HCT116 (cell line): ENCODE results near the gene CACNA2D2. TPM values are rescaled to one million over a fixed set of nuclear protein-coding genes. Genes with fewer than 3 reads are reported as not detected.

Source experiments
- ATAC-seq: fragments of 200-7000 bp; cut with Tn5 transposase; 2 replicates; pipeline ENCODE4 v1.9.1; 2020; ENCODE audit warnings: mild to moderate bottlenecking, moderate library complexity
- BruUV-seq: library from RNA; stranded (reverse); fragments of 400-500 nt; replicated peaks from 2 replicates; lab custom pipeline; 2021; lab: Mats Ljungman, UMichigan
- CTCF ChIA-PET: fragments of 300-600 bp; sonication (Branson Sonifier 250); formaldehyde crosslinking; loops from one replicate; lab custom pipeline; 2021; ENCODE audit warnings: antibody characterized with exemption; lab: Charles Lee
- POLR2A ChIA-PET: fragments of 300-600, 350-600 bp; sonication (Branson Sonifier 250); formaldehyde crosslinking; loops from one replicate; lab custom pipeline; 2021; ENCODE audit warnings: antibody characterized with exemption; lab: Charles Lee
- RAD21 ChIA-PET, 2 experiments: fragments of 300-600 bp; sonication (Branson Sonifier 250); formaldehyde crosslinking; loops; one replicate each; lab custom pipeline; 2023; ENCODE audit warnings: low total read pairs in 2 of 2; ENCODE audit not compliant: uncharacterized antibody in 2 of 2, unreplicated experiment in 2 of 2, low non-redundant PET in 1 of 2; lab: Charles Lee
- DNase-seq: peaks from one replicate; pipeline ENCODE4 v3.0.0-alpha.2; 2010; ENCODE audit warnings: low read depth, low spot score
- H2AFZ ChIP-seq: fragments of 200-600 bp; shearing (Covaris generic), sonication (generic); 2 replicates; pipeline ENCODE4 v1.6.1; 2017; ENCODE audit warnings: low read depth, mixed run types, mixed read lengths, antibody characterized with exemption, low read length; ENCODE audit not compliant: poor library complexity, severe bottlenecking
- H3K27ac ChIP-seq: 2 replicates; pipeline ENCODE4 v1.5.1; 2012; ENCODE audit warnings: low read depth, low read length
- H3K27me3 ChIP-seq: fragments of 200-600 bp; sonication (generic); 2 replicates; pipeline ENCODE4 v1.6.1; 2016; ENCODE audit warnings: mixed run types, low read length, mixed read lengths; ENCODE audit not compliant: insufficient read depth
- H3K36me3 ChIP-seq, 2 experiments: fragments of 200-500 bp in 1 of 2; fragments of 200-600 bp in 1 of 2; sonication (Bioruptor generic) in 1 of 2; sonication (generic) in 1 of 2; 2 replicates each; pipeline versions ENCODE4 v1.5.1 to v1.6.1; 2014 to 2016; ENCODE audit warnings: low read length in 2 of 2, inconsistent platforms in 1 of 2, mixed read lengths in 1 of 2, mixed run types in 1 of 2; ENCODE audit not compliant: insufficient read depth in 2 of 2, control insufficient read depth in 1 of 2
- H3K4me1 ChIP-seq, 2 experiments: fragments of 200-600 bp in 1 of 2; sonication (generic) in 1 of 2; 2 replicates each; pipeline versions ENCODE4 v1.5.1 to v1.6.1; 2012 to 2017; ENCODE audit warnings: low read length in 2 of 2, inconsistent platforms in 1 of 2, mild to moderate bottlenecking in 1 of 2, mixed read lengths in 1 of 2, mixed run types in 1 of 2, moderate library complexity in 1 of 2; ENCODE audit not compliant: insufficient read depth in 2 of 2, control insufficient read depth in 1 of 2
- H3K4me2 ChIP-seq: fragments of 200-600 bp; sonication (generic); 2 replicates; pipeline ENCODE4 v1.6.1; 2017; ENCODE audit warnings: mixed run types, low read length, mixed read lengths
- H3K4me3 ChIP-seq, 2 experiments: fragments of 200-600 bp in 1 of 2; sonication (generic) in 1 of 2; replicated peaks in 1 of 2; 2 replicates each; pipeline ENCODE4 v1.5.1; 2011 to 2016; ENCODE audit warnings: low read length in 2 of 2, control low read depth in 1 of 2, low read depth in 1 of 2, mild to moderate bottlenecking in 1 of 2, mixed read lengths in 1 of 2, mixed run types in 1 of 2
- H3K79me2 ChIP-seq: fragments of 200-600 bp; sonication (generic); 2 replicates; pipeline ENCODE4 v1.6.1; 2017; ENCODE audit warnings: mild to moderate bottlenecking, mixed run types, low read length, moderate library complexity, mixed read lengths; ENCODE audit not compliant: insufficient read depth
- H3K9ac ChIP-seq: fragments of 200-600 bp; sonication (generic); 2 replicates; pipeline ENCODE4 v1.6.1; 2016; ENCODE audit warnings: low read length, mixed read lengths
- H3K9me2 ChIP-seq: fragments of 200-600 bp; sonication (generic), shearing (Covaris generic); 2 replicates; pipeline ENCODE4 v1.6.1; 2017; ENCODE audit warnings: mixed run types, mild to moderate bottlenecking, moderate library complexity; ENCODE audit not compliant: insufficient read depth
- H3K9me3 ChIP-seq, 2 experiments: fragments of 200-500 bp in 1 of 2; fragments of 200-600 bp in 1 of 2; sonication (Bioruptor generic) in 1 of 2; sonication (generic) in 1 of 2; 2 replicates each; pipeline ENCODE4 v1.6.1; 2014 to 2017; ENCODE audit warnings: low read length in 2 of 2, mixed read lengths in 2 of 2, inconsistent platforms in 1 of 2, low read depth in 1 of 2, mild to moderate bottlenecking in 1 of 2, mixed run types in 1 of 2, moderate library complexity in 1 of 2; ENCODE audit not compliant: control insufficient read depth in 1 of 2, insufficient read depth in 1 of 2
- H4K20me1 ChIP-seq: fragments of 200-600 bp; sonication (generic), shearing (Covaris generic); 2 replicates; pipeline ENCODE4 v1.6.1; 2017; ENCODE audit warnings: mixed run types, mild to moderate bottlenecking, moderate library complexity; ENCODE audit not compliant: insufficient read depth
- ATF3 ChIP-seq: IDR thresholded peaks from 2 replicates; pipeline ENCODE4 v1.6.1; 2012
- CBX3 ChIP-seq: IDR thresholded peaks from 2 replicates; pipeline ENCODE4 v1.6.1; 2012; ENCODE audit warnings: low read depth
- CEBPB ChIP-seq: IDR thresholded peaks from 2 replicates; pipeline ENCODE4 v1.6.1; 2012; ENCODE audit warnings: low read depth
- CTCF ChIP-seq, 3 experiments: fragments of 200-600 bp in 1 of 3; sonication (generic) in 1 of 3; IDR thresholded peaks in 2 of 3; conservative IDR thresholded peaks in 1 of 3; 2 replicates each; pipeline ENCODE4 v1.5.1; 2012 to 2017; ENCODE audit warnings: low read depth in 2 of 3, low read length in 2 of 3, antibody characterized with exemption in 1 of 3, borderline replicate concordance in 1 of 3, control low read depth in 1 of 3, mild to moderate bottlenecking in 1 of 3, mixed read lengths in 1 of 3, mixed run types in 1 of 3, moderate library complexity in 1 of 3; ENCODE audit not compliant: insufficient read depth in 1 of 3
- EGR1 ChIP-seq: IDR thresholded peaks from 2 replicates; pipeline ENCODE4 v1.6.1; 2012; ENCODE audit warnings: low read depth
- EZH2phosphoT487 ChIP-seq: fragments of 200-600 bp; IDR thresholded peaks from 2 replicates; pipeline ENCODE4 v1.6.1; 2018; ENCODE audit warnings: antibody characterized with exemption, borderline replicate concordance
- JUND ChIP-seq: IDR thresholded peaks from 2 replicates; pipeline ENCODE4 v1.6.1; 2012
- POLR2A ChIP-seq: IDR thresholded peaks from 2 replicates; pipeline ENCODE4 v1.7.0; 2011; ENCODE audit warnings: borderline replicate concordance; ENCODE audit not compliant: insufficient read depth, insufficient read length; ENCODE audit errors: extremely low read depth
- SIN3A ChIP-seq: IDR thresholded peaks from 2 replicates; pipeline ENCODE4 v1.6.1; 2012; ENCODE audit warnings: low read depth
- SRF ChIP-seq: IDR thresholded peaks from 2 replicates; pipeline ENCODE4 v1.6.1; 2012; ENCODE audit warnings: low read depth
- YY1 ChIP-seq: IDR thresholded peaks from 2 replicates; pipeline ENCODE4 v1.6.1; 2011; ENCODE audit warnings: low read length, low read depth, moderate library complexity, mild to moderate bottlenecking; ENCODE audit not compliant: insufficient replicate concordance; ENCODE audit errors: extremely low read depth
- ZBTB33 ChIP-seq: IDR thresholded peaks from 2 replicates; pipeline ENCODE4 v1.6.1; 2011; ENCODE audit warnings: mild to moderate bottlenecking, low read length, moderate library complexity; ENCODE audit not compliant: insufficient replicate concordance; ENCODE audit errors: extremely low read depth
- intact Hi-C: fragments of 100-400 bp; cut with micrococcal nuclease; formaldehyde crosslinking; loops from 2 replicates; pipeline ENCODE4 v1.10.0; 2022
- total RNA-seq: library from RNA; stranded (reverse); gene quantifications from one replicate; pipeline ENCODE4 v1.2.1, GENCODE V29; 2021; ENCODE audit not compliant: unreplicated experiment
- TF ChIP-seq, protein P1 (sequence below): IDR thresholded peaks from 2 replicates; pipeline ENCODE4 v1.6.1; 2012

Gene CACNA2D2
- total RNA-seq, 1 experiment from 2014 or later = 10.2 TPM

DNA sequence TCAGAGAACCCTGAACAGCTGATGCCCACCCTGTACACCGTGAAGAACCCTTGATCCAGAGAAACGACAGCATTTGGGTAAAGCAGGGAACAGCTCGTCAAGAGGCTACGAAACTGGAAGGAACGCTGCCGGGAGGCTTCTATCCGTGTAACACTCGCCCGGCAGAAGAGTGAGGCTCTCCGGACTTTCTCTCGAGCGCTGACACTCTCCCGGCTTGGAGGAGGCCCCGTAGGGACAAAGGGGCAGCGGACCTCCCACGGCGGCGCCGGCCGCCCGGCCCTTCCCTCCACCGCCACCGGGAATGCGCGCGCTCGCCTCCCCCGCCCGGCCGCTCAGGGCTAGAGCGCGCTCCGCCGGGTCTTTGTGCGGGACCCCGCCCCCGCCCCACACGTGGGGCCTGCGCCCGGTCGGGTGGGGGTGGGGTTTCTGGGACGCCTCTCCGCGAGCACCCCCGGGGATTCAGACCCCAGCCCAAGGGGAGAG, 182.5 kb downstream of the CACNA2D2 start:
- DNase-seq = no peak
- no peaks in the 10 kb centered on the region for H3K9me3 ChIP-seq
- H3K9me2 ChIP-seq = no peaks in the 10 kb centered on the region
- H3K4me3 ChIP-seq = peak overlapping the region; percentile 64 to 92
- ChIA-PET POLR2A (interaction anchor here (0.6 to 1.9 kb wide), 2 partner anchors 29 to 182 kb away, joined by 3 to 4 read pairs; partner anchors contain the start of gene IFRD2), CTCF (interaction anchor here (0.6 to 1.4 kb wide), 12 partner anchors 15 to 1291 kb away, joined by 3 to 11 read pairs (median 4); partner anchors contain the start of genes HYAL1, HYAL3, IFRD2 and NAA80), RAD21 (interaction anchor here (0.7 to 1.7 kb wide), 3 partner anchors 21 to 60 kb away, joined by 4 to 5 read pairs (median 4); partner anchors contain the start of genes HYAL3 (in 1 of the 2), IFRD2 (in 1 of the 2) and NAA80 (in 1 of the 2))
- H3K9ac ChIP-seq = peak overlapping the region; percentile 88
- no peak for TF ChIP-seq EGR1
- no peak for TF ChIP-seq ATF3
- no peak for TF ChIP-seq EZH2phosphoT487
- TF ChIP-seq CTCF (IDR thresholded peaks at IDR 0.05 in 2 of 3, conservative IDR thresholded peaks at IDR 0.05 in 1 of 3; ENCODE audit: borderline replicate concordance in 1 of 3, insufficient read depth in 1 of 3, low read depth in 2 of 3, low read length in 2 of 3) = no peak
- TF ChIP-seq SRF = no peak
- no peak for TF ChIP-seq YY1
- TF ChIP-seq SIN3A = no peak
- TF ChIP-seq ZBTB33 = no peak
- TF ChIP-seq JUND = no peak
- TF ChIP-seq CEBPB = no peak
- TF ChIP-seq CBX3 = no peak
- TF ChIP-seq, protein P1, sequence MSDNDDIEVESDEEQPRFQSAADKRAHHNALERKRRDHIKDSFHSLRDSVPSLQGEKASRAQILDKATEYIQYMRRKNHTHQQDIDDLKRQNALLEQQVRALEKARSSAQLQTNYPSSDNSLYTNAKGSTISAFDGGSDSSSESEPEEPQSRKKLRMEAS = no peak
- no peak for TF ChIP-seq POLR2A
- H4K20me1 ChIP-seq = no peaks in the 10 kb centered on the region
- H2AFZ ChIP-seq = no peak overlapping the region
- ATAC-seq = peak; percentile 43
- peaks cover 56 to 83% of the 10 kb centered on the region in 2 experiments for H3K4me1 ChIP-seq
- peak overlapping the region; percentile 92 for H3K4me2 ChIP-seq
- intact Hi-C loops = no loop called here
- H3K27me3 ChIP-seq = no peaks in the 10 kb centered on the region
- no TSS peak for BruUV-seq
- H3K79me2 ChIP-seq = peaks cover 47% of the 10 kb centered on the region
- peak overlapping the region; percentile 93 for H3K27ac ChIP-seq
- H3K36me3 ChIP-seq = peaks cover 9 to 27% of the 10 kb centered on the region in 2 experiments; a peak in 2 of 4 replicates
